ENCODE results near the gene ROPN1B.

The ROPN1B gene

DNA sequence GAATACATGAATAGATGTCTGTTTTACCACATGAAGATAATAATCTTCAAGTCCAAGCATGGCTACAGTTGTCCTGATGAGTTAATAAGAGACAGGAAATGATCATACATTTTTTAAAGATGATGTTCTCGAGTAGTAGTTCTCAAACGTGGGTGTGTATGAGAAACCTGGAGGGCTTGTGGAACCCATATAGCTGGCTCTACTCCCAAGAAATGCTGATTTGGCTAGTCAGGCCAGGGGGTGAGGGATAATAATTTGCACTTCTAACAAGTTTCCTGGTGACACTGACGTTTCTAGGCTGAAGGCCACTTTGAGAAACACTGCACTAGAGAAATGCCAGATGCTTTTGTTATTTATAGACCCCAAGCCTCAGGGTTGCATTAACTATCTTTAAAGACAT, 37.0 kb downstream of the ROPN1B start:
- no peak for DNase-seq

- no peak for DNase-seq
These were observed 39.2 kb downstream of the ROPN1B start for GRCh38 chr3:126008219-126008618.

DNA sequence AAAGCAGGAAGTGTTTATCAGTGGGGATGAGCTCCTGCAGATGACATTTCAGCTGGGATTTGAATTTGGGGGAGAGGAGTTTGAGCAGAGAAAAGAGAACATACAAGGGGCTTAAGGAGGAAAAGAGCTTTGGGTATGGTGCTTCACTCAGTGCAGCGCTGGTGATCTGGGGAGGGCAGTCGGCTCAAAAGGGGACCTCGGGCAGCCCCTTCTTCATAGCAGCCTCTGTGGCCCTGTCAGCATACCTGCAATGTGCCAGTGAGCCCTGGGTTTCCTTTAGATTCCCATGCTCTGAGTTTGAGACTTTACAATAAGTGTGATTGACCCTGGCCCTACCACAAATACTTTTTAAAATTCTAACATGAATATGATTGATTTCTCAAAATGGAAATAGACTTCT, 40.2 kb downstream of the ROPN1B start:
- no peak for DNase-seq

DNA sequence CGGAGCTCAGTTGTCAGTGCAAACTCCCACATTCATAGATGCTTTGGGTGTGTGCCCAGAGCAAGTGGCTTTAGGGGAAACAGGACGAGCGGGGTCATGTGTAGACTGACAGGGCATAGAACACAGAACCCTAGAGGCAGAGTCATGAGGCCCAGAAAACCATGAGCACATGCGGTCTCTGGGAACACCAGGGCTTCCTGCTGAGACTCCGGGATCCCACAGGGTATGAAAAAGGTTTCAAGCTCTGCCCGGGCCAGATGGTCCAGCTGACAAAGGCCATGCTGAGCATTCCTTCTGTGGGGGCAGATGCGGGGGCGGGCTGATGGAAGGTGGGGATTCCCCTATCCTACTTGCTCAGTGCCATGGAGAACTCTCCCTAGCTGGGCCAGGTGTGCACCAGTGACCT, 44.8 kb downstream of the ROPN1B start:
- DNase-seq = no peak

- DNase-seq = no peak
These were observed 45.3 kb downstream of the ROPN1B start for GRCh38 chr3:126014252-126014651.

DNA sequence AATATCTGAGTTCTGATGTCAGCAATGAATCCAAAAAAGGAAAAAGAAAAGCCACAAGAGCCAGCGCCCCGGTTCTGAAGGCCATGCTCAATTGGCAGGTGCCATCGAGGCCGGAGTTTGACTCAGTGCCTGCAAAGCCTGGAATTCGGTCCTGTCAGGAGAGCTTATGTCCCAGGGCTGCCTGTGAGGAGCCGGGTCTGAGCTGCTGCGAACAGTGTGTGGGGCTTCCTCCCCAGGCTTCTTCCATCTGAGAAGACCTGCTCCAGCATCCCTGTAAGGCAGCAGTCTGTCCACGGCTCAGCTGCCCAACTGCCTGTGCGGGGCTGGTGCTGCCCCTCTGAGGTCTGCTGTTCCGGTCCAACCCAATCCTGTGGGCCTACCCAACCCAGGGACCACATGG, 46.1 kb downstream of the ROPN1B start:
- DNase-seq = no peak

- DNase-seq = no peak
These were observed 47.6 kb downstream of the ROPN1B start for GRCh38 chr3:126016616-126017015.

- DNase-seq = no peak
These were observed 48.4 kb downstream of the ROPN1B start for GRCh38 chr3:126017362-126017761.

DNA sequence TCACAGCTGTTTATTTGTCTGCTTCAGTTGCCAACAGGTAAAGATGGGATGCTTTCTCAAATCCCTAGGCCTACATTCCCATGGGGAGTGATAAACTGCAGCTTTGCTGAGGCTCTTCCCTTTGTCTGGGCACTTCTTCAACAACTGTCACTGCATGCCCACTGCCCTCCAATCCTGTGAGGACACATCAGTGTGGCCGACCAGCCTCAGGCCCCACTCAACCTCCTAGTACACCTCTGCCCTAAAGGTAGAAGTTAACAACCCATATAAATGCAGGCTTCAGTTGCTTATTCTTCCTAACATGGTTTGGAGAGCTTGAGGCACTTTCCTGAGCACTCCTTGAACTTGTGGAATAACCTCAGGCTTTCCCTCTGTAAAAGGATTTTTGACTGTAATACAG, 49.6 kb downstream of the ROPN1B start:
- DNase-seq = no peak

DNA sequence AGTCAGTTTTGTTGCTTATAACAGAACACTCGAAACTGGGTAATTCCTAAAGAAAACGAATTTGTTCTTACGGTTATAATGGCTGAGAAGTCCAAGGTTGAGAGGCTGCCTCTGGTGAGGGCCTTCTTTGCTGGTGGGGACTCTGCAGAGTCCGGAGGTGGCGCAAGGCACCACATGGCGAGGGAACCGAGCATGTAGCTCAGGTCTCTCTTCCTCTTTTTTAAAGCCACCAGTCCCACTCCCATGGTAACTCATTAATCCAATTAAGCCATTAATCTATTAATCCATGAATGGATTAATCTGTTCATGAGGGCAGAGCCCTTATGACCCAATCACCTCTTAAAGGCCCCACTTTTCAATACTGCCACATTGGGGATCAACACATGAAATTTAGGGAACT, 50.0 kb downstream of the ROPN1B start:
- no peak for DNase-seq

DNA sequence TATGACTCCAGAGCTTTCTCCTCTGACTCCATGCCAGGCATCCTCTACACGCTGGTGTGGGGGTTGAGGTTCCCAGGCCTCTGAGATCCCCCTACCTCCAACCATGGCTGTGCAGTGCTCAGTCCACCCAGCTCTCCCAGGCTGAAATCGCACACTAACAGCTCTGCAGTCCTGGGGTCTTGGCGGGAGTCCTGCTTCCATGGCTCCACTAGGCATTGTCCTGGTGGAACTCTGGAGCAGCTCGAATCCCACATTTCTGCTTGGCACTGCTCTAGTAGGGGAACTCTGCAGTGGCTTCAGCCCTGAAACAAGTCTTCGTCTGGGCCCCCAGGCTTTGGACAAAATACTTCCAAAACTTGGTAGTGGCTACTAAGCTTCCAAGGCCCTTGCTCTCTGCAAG, 50.7 kb downstream of the ROPN1B start:
- no peak for DNase-seq

DNA sequence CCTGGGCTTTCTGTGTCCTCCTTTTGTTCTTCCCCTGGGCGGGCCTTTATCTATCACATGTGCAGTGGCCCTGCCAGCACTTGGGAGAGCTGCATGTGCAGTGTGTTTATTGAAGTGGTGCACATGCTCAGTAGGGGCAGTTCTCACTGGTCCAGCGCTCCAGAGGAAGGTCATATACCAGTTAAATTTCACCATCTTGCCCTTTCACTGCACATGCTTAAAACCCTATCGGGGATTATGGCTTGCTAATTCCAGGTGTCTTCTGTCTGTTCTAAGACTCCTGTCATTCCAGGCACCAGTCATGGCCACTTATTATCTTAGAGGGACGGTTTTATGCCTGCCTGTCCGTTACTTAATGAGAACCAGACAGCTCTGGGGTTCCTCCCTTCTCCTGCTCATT, 52.2 kb downstream of the ROPN1B start:
- no peak for DNase-seq

- no peak for DNase-seq
These were observed 52.7 kb downstream of the ROPN1B start for GRCh38 chr3:126021702-126022101.

GRCh38 chr3:126022741-126023359, 53.9 kb downstream of the ROPN1B start:
- no peak for DNase-seq

DNA sequence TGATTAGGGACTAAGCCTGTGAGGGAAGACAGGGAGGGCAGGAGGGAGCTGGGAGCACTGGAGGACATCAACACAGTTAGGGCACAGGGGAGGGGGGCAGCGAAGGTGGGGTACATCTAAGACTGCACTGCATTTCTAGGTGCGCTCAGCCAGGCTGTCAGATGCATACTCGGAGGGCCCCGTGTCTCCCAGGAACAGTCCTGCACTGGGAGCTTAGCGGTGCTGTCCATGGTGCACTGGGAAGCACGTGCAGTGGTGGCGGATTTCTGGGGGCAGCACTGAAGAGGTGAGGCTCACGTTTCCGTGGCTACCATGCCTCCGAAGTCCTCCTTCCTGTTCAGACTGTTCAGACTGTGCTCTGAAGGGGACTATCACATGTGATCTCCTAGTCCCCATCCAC, 54.4 kb downstream of the ROPN1B start:
- DNase-seq = no peak

- DNase-seq = no peak
These were observed 55.3 kb downstream of the ROPN1B start for GRCh38 chr3:126024049-126024854.

DNA sequence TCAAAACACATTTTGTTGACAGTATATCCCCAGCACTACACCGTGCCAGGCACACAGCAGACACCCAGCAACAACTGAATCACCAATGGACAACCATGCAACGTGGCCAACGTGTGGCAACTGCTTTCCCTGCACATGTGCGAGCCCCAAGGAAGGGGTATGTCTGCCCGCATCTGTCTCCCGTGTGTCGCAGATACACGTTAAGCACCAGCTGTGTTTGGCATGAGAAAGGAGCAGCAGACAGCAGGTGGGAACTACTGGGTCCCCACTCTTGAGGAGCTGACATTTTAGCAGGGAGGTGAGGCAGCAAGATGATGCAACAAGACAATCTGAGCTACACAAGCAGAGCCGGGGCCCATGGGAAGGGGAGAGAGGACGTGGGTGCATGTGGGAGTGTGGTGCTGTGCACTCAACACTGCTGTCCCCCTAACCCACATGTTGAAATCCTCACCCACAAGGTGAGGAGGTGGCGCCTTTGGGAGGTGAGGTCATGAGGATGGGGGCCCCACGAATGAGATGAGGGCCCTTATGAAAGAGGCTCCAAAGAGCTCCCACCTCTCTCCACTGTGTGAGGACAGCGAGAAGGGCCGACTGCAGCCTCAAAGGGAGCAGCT, 56.2 kb downstream of the ROPN1B start:
- DNase-seq = no peak

GRCh38 chr3:126025862-126026261, 56.9 kb downstream of the ROPN1B start:
- no peak for DNase-seq

- no peak for DNase-seq
These were observed 57.3 kb downstream of the ROPN1B start for GRCh38 chr3:126026277-126026751.

DNA sequence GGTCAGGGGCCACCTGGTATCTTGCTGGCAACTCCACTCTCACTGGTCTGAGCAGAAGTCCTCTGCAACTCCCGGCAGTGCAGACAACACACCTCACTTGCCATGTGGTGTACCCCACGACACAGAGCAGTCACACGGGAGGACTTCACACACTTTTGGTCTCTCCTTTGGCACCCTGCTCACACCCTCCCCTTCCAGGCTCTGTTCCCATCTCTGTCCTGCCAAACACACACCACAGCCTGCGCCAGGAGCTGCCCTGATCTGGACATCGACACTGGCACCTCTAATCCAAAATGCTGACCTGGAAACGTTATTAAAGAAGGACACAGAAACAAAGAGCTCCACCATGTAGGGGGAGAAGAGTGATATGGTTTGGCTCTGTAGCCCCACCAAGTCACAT, 57.8 kb downstream of the ROPN1B start:
- DNase-seq = no peak

GRCh38 chr3:126028096-126028495, 59.1 kb downstream of the ROPN1B start:
- DNase-seq = no peak

DNA sequence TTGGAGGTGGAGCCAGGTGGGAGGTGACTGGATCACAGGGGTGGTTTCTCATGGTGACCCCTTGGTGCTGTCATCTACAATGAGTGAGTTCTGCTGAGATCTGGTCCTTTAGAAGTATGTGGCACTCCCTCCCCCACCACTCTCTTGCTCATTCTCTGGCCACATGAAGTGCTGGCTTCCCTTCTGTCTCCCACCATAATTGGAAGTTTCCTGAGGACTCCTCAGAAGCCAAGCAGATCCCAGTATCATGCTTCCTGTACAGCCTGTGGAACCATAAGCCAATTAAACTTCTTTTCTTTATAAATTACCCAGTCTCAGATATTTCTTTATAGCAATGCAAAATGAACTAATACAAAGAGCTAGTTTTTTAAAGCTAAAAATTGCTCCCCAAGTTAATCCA, 60.3 kb downstream of the ROPN1B start:
- DNase-seq = no peak

GRCh38 chr3:126030455-126030854, 61.5 kb downstream of the ROPN1B start:
- no peak for DNase-seq

DNA sequence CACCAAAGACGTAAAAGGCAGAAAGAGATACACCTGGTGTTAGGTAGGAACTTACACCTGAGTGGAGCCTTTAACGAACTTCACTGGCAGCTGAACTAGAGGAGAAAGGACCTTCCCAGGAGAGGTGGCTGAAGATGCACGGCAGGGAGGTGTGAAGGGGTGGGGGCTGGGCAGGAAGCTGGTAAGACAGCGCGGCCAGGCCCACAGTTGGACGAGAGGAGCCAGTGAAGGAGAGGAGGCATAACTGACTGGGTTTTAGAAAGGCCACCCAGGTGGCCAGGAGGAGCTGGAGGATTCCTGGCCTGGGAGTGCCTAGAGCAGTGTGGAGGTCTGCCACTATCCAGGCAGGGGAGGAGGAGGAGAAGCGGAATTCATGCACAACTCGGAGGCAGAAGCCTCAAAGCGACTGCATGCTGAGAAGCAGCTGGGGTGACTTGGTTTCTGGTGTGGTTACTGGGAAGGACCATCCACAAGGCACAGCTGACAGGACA, 63.0 kb downstream of the ROPN1B start:
- DNase-seq = no peak

Measured in stimulated activated CD4-positive, alpha-beta T cell treated with anti-CD3 and anti-CD28 coated beads, Interleukin-4, amount 100 ng/mL, for 24 hours (primary cell).